Subcutaneous adipose tissue (tissue), 4 donors: ENCODE data around the gene SMARCB1. TPM values are rescaled to one million over a fixed set of nuclear protein-coding genes. Genes with fewer than 3 reads are reported as not detected.

Source experiments
- total RNA-seq, 4 donors: library from RNA; depleted of rRNA; stranded (reverse); fragments of >200 nt; gene quantifications; one replicate each; pipeline ENCODE4 v1.1.0, GENCODE V29; 2016
- TF ChIP-seq, protein P1 (sequence below): fragments of 450-650 bp; IDR thresholded peaks from one replicate; pipeline ENCODE4 v1.5.1; 2016; ENCODE audit warnings: low read depth, mild to moderate bottlenecking, control low read depth, antibody characterized with exemption, moderate library complexity

SMARCB1 gene
- total RNA-seq, 4 donors from 2014 or later = 26.3 to 84.2 (median 37.5) TPM

GRCh38 chr22:23754220-23754919, 32.4 kb upstream of the SMARCB1 start, which contains the start of gene VPREB3:
Gene VPREB3, minus strand, starts transcription at chr22:23754425. Its CDS starts 62 bp downstream, at chr22:23754363.
- TF ChIP-seq, protein P1, sequence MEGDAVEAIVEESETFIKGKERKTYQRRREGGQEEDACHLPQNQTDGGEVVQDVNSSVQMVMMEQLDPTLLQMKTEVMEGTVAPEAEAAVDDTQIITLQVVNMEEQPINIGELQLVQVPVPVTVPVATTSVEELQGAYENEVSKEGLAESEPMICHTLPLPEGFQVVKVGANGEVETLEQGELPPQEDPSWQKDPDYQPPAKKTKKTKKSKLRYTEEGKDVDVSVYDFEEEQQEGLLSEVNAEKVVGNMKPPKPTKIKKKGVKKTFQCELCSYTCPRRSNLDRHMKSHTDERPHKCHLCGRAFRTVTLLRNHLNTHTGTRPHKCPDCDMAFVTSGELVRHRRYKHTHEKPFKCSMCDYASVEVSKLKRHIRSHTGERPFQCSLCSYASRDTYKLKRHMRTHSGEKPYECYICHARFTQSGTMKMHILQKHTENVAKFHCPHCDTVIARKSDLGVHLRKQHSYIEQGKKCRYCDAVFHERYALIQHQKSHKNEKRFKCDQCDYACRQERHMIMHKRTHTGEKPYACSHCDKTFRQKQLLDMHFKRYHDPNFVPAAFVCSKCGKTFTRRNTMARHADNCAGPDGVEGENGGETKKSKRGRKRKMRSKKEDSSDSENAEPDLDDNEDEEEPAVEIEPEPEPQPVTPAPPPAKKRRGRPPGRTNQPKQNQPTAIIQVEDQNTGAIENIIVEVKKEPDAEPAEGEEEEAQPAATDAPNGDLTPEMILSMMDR = no peak

- TF ChIP-seq, protein P1 = no peak
These were observed 31.7 kb upstream of the SMARCB1 start for GRCh38 chr22:23754980-23755636.

GRCh38 chr22:23755711-23756110, 31.1 kb upstream of the SMARCB1 start:
- TF ChIP-seq, protein P1 = no peak

GRCh38 chr22:23756891-23757290, 29.9 kb upstream of the SMARCB1 start:
- TF ChIP-seq, protein P1 = no peak

DNA sequence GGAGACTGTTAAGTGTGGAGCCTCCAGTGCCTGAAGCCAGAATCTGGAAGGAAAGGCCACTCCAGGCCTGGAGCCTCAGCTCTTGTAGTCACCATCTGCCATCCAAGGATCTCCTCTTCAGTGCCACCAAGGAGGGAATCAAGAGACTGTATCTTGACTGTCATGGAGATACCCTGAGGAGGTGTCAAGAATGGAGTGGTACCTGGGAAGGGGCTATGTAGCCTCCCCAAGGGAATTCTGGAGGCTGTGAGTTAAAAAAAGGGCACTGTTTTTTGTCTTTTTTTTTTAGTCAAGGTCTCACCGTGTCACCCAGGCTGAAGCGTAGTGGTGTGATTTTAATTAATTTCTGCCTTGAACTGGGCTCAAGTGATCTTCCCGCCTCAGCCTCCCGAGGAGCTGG, 27.2 kb upstream of the SMARCB1 start:
- TF ChIP-seq, protein P1 = no peak

GRCh38 chr22:23760056-23760455, 26.7 kb upstream of the SMARCB1 start:
- TF ChIP-seq, protein P1 = no peak

DNA sequence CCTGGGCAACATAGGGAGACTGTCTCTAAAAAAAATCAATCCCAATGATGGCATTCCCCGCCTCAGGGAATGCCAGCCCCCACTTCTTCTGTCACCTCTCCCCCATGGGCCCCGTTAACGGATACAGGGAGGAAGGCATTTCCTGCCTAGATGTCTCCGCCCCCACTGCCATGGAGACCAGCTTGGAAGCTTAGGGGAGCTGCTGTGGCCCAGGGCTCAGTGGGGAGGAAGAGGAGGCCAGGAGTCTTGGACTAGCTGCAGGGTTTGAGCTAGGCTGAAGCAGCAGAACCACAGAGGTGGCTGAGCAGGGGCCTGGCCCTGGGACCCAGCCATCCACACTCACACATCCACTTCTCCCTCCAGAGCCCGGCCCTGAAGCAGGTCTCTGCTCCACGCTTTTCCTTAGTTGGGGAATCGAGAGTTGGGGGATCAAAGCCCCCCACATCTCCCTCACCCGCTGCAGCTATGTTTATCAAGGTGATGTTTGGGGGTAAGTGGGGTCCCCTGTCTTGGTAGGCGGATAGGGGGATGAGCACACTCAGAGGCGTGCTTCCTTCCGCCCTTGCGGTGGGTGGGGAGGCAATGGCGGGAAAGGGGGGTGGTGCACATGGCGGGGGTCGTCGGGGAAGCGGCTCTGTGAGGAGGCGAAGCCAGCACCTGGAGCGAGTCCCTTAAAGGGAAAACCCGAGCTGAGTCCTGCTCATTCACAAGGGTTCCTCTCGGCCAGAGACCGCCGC, 23.8 kb upstream of the SMARCB1 start, which contains the start of gene C22orf15:
C22orf15 (plus strand) TSS at position 149 of the 737 bp plus-strand sequence; CDS start at position 466, 317 bp downstream.
- TF ChIP-seq, protein P1 = no peak
